ENCODE data around the gene HNRNPA1.

Gene HNRNPA1

DNA sequence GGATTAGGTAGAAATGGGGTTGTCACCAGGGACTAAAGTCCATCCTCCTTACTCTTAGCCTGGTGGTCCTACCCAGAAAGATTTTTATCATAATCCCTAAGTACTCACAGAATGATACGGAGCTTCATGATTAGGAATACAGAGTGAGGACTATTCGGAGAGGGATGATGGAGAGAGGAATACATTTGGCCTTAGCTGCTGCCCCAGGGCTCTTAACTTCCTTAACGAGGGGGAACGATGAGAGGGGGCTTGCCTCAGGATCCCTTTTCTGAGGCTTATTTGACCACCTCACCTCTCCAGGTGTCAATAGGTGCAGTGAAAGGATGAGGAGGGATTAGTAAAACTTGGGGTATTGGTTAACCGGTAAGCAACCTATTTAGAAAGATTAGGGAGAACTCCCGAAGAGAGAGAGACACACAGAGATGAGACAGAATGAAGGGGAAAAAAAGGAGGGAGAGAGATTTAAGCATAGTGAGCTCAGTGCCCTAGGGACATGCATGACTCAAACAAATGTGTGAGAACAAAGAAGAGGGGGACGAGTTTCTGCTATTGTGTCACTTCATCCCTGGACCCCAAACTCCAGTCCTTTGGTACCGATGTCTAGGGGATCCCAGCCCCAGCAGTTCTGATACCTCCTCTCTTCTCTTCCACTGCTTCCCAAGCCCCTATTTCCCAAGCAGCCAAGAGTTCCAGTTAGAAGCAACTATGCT is 19.1 kb downstream of the HNRNPA1 start:
- no peak overlapping the region for H3K4me3 ChIP-seq (ENCODE audit: low read depth, low read length)
- DNase-seq (ENCODE audit: low read depth), result no peak

DNA sequence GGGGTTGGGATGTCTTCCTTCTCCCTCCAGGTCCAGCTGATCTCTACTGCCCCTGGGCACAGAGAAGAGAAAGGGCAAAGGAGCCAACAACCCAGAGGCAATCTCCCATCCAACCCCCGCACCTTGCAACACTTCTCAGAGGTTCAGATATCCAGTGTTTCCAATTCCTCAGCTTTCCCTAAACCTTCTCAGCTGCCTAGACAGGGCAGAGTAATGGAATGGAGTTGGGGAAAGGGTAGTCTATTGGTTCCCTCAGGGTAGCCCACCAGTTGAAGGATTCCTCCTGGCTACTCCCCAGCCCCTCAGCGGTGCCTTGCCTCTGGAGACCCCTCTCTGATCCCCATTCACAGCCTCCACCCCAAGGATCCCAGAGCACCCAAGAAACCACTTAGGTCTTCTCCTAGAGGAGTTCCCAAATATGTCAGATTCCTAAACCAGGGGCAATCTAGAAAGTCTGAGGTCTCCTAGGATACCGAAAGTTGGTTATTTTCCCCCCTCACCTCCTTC is 19.8 kb downstream of the HNRNPA1 start:
- no peak for DNase-seq (ENCODE audit: low read depth)
- H3K4me3 ChIP-seq (ENCODE audit: low read depth, low read length), result peak overlapping the region; percentile 18; the same call in 1 of the 2 replicates
- TF ChIP-seq, protein P1, sequence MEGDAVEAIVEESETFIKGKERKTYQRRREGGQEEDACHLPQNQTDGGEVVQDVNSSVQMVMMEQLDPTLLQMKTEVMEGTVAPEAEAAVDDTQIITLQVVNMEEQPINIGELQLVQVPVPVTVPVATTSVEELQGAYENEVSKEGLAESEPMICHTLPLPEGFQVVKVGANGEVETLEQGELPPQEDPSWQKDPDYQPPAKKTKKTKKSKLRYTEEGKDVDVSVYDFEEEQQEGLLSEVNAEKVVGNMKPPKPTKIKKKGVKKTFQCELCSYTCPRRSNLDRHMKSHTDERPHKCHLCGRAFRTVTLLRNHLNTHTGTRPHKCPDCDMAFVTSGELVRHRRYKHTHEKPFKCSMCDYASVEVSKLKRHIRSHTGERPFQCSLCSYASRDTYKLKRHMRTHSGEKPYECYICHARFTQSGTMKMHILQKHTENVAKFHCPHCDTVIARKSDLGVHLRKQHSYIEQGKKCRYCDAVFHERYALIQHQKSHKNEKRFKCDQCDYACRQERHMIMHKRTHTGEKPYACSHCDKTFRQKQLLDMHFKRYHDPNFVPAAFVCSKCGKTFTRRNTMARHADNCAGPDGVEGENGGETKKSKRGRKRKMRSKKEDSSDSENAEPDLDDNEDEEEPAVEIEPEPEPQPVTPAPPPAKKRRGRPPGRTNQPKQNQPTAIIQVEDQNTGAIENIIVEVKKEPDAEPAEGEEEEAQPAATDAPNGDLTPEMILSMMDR (IDR thresholded peaks at IDR 0.05; ENCODE audit: control insufficient read depth, extremely low read depth, insufficient read depth), result no peak

More for the DNA sequence above, 19.1 kb downstream of the HNRNPA1 start:
- TF ChIP-seq, protein P1 (IDR thresholded peaks at IDR 0.05; ENCODE audit: control insufficient read depth, extremely low read depth, insufficient read depth), result no peak

DNA sequence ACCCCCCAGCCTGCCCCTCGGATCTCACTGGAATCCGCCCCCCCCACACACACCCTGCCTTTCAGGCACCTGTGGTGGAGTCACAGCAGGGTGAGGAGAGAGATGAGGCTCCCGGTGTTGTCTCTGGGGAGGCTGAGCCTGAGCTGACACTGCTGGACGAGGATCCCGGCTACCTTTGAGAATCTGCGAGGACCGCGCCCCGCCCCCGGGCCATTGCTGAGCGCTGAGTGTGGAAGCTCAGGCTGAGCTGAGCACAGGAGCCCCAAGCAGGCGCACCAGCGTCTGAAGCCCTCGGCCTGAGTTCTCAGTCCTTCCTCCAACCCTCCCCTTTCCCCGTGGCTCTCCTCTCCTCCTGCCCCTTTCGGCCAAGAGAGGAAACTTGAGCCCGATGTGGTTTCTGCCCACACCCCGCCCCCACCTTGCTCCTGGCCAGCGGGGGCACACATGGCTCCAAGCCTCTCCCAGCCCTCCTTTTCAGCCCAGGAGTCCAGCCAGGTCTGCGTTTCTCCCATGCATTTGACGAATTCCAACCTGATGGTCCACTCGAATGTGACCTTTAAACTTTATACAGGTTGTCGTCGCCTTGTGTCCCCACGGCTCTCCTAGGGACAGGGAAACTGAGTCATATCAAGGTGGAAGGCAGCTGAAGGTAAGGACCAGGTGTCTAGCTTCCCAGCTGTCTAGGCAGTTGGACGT is 20.4 kb downstream of the HNRNPA1 start, which contains the start of gene NFE2:
Gene NFE2 (minus strand): TSS at position 284 of the 696 bp plus-strand sequence. CDS start 5,767 bp downstream, outside the sequence.
- H3K4me3 ChIP-seq (ENCODE audit: low read depth, low read length), result peak within 1 kb of the TSS; percentile 18; the same call in 1 of the 2 replicates
- TF ChIP-seq, protein P1 (IDR thresholded peaks at IDR 0.05; ENCODE audit: control insufficient read depth, extremely low read depth, insufficient read depth), result no peak
- no peak for DNase-seq (ENCODE audit: low read depth)

DNA sequence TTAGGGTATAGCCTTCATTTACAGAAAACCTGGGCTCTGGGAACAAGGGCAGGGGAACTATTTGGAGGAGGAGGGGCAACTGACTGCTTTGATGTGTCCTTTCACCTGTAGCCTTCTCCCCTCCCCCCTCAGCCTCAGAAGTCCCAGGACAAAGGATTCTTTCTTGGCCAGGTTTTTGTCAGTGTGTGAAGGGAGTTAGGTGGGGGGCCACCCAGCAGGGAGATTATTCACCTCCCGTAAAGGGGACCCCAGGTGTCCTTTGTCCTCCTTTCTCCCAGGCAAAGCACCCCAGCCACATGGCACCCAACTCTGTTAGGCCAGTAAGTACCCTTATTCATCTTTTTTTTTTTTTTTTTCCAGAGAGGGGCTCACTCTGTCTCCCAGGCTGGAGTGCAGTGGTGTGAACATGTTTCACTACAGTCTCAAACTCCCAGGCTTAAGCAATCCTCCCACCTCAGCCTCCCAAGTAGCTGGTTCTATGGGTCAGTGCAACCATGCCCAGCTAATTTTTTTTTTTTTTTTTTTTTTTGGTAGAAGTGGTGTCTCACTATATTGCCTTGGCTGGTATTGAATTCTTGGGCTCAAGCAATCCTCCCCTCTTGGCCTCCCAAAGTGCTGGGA is 21.0 kb downstream of the HNRNPA1 start:
- H3K4me3 ChIP-seq (ENCODE audit: low read depth, low read length), result no peak overlapping the region
- no peak for DNase-seq (ENCODE audit: low read depth)
- TF ChIP-seq, protein P1 (IDR thresholded peaks at IDR 0.05; ENCODE audit: control insufficient read depth, extremely low read depth, insufficient read depth), result no peak

DNA sequence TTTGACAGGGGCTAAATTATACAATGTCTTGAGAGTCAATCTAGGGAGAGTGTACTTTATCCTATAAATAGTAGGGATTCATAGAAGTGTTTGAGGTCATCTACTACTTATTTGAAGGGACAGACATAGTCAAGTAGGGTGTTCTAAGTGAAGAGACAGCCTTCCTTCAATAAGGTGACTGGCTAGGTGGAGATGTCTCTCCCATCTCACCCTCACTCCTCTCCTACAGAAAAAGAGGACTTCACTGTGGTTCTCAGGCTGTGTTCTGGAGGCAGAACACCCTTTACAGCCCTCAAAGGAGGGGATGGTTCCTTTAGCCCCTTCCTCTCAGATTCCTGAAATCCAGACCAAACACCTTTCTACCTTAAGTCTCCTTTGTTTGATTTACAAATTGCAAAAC is 23.1 kb downstream of the HNRNPA1 start:
- DNase-seq (ENCODE audit: low read depth), result no peak
- TF ChIP-seq, protein P1 (IDR thresholded peaks at IDR 0.05; ENCODE audit: control insufficient read depth, extremely low read depth, insufficient read depth), result no peak
- H3K4me3 ChIP-seq (ENCODE audit: low read depth, low read length), result no peak overlapping the region

DNA sequence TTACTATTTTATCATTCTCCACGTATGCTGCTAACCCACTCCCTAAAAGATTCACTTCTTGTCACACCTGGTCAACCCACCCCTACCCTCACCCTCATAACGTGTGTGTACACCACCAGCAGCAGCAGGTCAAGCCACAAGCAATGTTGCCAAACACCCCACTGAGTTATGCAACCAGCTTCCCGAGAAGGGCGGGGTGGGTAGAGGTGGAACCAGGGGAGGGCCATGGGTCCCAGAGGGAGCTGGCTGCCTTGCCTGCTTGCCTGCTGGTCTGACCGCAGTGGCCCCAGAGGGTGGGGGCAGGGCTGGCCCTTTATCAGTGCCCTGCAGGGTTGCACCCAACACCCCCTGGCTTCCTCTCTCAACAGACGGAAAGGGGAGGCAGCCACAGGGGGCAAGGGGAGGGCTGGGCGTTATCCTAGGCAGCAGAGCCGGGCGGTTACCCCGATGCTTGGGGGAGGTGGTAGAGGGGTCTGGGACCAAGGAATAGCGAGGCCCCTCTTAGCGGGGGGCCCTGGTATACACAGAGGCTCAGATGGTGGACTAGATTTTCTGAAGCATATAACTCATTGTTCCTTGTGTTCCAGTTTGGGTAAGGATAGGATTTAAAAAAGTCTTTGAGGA is 23.8 kb downstream of the HNRNPA1 start:
- no peak for DNase-seq (ENCODE audit: low read depth)
- TF ChIP-seq, protein P1 (IDR thresholded peaks at IDR 0.05; ENCODE audit: control insufficient read depth, extremely low read depth, insufficient read depth), result no peak
- H3K4me3 ChIP-seq (ENCODE audit: low read depth, low read length), result no peak overlapping the region
